HG02870 (cell line): Measurements from ENCODE around the gene TMF1.

Experiments used
- ATAC-seq: cut with Tn5 transposase; IDR thresholded peaks from one replicate; pipeline ENCODE4 v1.9.1; 2021; ENCODE audit warnings: mild to moderate bottlenecking, moderate library complexity; ENCODE audit not compliant: unreplicated experiment

Gene TMF1, protein sequence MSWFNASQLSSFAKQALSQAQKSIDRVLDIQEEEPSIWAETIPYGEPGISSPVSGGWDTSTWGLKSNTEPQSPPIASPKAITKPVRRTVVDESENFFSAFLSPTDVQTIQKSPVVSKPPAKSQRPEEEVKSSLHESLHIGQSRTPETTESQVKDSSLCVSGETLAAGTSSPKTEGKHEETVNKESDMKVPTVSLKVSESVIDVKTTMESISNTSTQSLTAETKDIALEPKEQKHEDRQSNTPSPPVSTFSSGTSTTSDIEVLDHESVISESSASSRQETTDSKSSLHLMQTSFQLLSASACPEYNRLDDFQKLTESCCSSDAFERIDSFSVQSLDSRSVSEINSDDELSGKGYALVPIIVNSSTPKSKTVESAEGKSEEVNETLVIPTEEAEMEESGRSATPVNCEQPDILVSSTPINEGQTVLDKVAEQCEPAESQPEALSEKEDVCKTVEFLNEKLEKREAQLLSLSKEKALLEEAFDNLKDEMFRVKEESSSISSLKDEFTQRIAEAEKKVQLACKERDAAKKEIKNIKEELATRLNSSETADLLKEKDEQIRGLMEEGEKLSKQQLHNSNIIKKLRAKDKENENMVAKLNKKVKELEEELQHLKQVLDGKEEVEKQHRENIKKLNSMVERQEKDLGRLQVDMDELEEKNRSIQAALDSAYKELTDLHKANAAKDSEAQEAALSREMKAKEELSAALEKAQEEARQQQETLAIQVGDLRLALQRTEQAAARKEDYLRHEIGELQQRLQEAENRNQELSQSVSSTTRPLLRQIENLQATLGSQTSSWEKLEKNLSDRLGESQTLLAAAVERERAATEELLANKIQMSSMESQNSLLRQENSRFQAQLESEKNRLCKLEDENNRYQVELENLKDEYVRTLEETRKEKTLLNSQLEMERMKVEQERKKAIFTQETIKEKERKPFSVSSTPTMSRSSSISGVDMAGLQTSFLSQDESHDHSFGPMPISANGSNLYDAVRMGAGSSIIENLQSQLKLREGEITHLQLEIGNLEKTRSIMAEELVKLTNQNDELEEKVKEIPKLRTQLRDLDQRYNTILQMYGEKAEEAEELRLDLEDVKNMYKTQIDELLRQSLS

DNA sequence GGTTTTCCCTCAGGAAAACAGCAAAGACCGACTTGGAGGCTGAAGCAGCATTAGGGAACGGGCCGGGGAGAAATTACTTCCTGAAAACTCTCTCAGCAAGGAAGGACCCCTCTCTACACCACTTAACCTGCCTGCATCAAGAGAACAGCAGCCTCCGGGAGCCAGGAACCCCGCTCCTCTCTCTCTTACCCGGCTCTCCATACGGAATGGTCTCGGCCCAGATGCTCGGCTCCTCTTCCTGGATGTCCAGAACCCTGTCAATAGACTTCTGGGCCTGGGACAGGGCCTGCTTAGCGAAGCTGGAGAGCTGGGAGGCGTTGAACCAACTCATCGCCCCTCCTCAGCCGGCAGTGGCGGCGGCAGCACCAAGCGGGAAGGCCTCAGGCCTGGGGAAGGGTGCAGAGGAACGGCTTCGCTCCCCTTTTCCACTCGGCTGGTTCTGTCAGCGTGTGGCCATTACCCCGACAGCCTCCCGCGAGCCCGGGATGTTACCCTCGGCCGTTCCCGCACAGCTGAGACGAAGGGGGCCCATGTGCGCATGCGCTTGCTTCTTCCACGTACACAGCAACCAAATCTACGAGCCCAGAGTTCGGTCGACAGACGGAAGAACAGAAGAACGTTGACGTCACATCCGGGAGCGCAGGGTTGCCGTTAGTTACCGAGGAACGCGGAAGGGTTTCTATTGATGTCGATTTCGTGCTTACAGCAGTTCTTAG lies at the start of gene TMF1:
Gene TMF1, minus strand, starts transcription at position 578 of the 716 bp plus-strand sequence. Its CDS starts 247 bp downstream, at position 331.
- ATAC-seq: peak; percentile 96

DNA sequence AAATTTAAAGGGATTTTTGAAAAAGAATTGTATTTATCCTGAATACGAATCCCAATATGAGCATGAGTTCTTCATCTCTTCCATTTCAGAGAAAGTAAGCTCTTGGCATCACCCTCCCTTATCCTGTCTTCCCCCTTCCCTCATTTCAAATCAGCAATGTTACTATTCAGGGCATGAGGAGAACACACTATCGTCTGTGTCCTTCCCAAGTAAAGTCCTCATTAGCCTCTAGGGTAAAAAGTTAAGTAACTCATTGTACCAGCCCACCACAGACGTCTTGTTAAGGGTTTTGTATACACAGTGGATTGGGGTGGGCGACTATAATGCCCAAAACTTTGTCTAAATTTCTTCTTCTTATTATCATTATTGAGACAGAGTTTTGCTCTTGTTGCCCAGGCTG lies 47.4 kb upstream of the TMF1 start:
- no peak for ATAC-seq

DNA sequence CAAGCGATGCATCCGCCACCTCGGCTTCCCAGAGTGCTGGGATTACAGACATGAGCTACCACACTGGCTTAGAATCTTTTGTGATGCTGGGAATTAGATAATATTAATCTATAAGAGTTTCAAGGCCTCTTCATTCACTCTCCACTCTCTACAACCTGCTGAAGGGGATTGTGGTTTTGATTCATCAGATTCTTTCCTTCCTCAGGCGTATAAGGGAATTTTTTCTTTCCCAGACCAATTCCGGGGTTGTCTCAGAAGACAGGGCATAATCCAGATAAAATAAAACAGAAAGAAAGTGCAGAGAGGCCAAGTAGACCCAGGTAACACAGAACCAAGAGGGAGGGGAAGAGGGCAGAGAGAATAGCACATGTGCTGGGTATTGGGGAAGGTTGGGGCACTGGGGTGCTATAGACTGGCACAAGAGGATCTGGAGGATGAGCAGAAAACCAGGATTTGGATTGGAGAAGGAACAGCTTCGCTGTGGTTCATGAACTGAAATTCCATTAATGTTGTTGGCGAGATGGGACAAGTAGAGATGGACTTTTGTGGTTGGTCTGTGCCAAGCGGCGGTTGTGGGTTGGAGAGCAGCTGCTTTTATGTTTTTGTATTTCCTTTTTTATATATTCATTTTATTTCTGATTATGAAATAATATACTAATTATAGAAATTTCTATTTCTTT lies 45.4 kb upstream of the TMF1 start:
- ATAC-seq: no peak

DNA sequence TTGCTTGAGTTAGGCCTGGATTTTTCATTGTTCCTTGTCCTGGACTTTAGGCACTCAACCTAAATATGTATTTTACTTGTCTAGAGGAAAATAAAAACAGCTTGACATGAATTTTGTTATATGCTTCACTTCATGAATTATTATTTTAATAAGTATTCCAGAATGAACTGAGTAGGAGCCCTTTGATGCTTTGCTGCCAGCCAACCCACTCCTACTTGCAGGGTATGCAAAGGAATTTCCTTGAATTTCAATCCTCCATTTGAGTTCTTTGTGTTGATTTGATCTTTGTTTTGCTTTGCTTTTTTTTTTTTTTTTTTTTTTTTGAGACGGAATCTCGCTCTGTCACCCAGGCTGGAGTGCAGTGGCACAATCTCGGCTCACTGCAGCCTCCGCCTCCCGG lies 44.2 kb upstream of the TMF1 start:
- ATAC-seq: no peak

DNA sequence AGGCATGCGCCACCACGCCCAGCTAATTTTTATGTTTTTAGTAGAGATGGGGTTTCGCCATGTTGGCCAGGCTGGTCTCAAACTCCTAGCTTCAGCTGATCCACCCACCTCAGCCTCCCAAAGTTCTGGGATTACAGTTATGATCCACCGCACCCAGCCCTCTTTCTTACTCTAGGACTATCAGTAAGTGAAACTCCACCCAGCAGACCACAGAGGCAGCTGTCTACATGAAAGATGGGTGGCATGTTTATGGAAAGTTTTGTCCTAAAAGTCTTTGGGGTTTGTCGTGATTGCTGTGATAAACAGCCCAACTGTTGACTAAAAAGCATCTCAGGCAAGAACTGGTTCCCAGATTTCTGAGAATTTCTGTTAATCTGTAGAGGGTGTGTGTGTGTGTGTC lies 43.5 kb upstream of the TMF1 start:
- ATAC-seq: no peak

DNA sequence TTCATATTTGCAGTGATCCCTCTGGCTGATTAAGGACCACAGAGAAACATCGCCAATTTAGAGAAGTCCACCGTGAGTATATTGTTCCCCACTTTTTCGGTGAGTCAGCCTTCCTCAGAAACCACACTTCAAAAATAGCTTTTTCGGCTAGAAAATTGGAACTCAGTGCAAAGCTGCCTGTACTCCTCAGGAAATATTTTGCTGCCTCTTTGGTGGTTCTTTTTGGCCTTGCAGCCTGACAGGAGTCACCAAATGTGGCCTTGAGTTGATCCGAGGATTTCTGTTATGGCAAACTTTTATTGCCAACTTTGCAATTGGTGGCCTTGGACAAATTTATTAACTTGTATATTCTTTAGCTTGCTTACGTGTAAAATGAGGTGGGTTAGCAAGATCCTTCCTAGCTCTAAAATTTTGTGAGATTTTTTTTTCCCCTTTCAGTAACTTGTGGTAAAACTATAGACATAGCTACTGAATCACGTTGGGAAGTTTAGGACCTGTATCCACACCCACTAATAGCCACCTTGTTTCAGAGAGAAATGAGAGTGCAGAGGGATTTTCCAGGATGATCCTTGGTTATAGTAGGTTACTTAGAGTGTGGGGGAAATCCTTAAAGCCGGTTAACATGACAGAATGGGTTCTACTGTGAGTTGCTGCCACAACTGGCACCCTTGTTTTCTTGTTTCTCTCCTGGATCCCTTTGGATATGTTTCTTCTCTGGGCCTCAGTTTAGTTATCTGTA lies 42.5 kb upstream of the TMF1 start:
- no peak for ATAC-seq

DNA sequence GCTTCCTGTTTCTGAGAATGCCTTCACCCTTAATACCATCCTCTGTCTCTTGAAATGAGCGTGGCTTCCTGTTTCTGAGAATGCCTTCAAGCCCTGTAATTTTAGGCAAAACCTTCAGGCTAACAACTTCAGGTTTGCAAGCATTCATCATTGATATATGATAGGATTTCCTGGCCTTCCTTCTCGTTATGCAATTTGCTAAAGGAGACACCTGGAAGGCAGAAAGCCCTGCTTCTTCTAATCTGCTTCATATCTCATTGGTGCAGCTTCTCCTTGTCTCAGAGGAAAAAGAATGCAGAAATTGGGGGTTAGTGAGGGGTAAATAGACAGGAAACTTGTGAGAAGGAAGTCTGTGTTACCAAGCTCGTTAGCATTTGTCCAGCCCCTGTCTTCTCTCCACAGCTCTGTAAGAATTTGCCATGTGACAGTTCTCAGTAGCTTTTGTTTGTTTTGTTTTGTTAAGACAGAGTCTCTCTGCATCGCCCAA lies 39.9 kb upstream of the TMF1 start:
- peak; percentile 67 for ATAC-seq

DNA sequence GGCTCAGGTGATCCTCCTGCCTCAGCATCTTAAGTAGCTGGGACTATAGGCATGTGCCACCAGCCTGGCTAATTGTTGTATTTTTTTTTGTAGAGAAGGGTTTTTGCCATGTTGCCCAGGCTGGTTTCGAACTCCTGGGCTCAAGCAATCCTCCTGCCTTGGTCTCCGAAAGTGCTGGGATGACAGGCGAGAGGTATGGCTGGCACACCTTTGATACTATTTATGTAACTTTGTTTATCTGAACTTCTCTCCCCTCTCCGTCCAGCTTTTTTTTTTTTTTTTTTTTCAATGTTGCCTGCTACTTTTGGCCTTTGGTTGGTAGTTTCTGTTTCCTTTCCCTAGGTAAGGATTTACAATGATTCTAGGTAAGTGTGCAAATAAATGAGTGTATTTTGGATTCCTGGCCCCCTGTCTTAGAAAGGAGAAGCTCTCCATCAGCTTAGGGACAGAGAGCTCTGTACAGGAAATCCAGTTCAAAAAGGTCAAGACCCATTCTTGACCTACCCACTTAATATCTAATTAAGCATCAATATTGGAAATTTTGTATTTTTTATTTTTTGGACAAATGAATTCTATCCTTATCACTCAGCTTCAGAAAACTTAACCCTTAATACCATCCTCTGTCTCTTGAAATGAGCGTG lies 39.4 kb upstream of the TMF1 start:
- ATAC-seq: no peak

DNA sequence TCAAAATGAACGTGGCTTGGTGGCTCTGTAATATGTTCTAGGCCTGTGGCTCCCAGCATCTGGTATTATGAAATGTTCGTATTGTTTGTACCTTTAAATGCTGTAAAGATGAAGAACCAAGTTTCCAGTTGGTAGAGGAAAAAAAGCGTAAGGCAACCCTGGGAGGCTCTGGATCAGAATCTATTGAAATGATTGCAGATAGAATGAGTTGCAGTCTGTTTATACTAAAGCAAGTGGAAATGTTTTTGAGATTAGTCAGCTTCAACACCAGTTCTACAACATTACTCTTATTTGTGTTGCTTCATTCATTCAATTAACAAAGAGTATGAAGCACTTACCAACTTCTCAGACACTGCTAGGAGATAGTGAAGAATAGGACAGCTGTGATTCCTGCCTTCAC lies 37.9 kb upstream of the TMF1 start:
- no peak for ATAC-seq

DNA sequence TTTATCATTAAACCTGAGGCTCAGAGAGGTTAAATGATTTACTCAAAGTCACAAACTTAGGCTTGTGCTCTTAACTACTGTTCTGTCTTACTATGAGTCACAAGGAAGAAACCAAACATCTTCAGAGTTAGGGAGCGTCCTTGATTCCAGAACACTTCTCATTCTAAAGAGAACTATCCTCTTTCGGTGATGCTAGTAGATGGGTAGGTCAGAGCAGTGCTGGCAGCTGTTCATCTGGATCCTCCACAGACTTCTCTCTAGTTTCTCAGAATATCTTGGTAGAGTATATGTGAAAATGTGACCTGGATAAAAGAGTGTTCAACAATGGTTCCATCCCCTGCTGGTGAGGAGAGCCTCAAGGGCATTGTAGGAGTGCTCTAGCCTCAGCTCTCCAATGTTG lies 35.9 kb upstream of the TMF1 start:
- peak; percentile 30 for ATAC-seq

DNA sequence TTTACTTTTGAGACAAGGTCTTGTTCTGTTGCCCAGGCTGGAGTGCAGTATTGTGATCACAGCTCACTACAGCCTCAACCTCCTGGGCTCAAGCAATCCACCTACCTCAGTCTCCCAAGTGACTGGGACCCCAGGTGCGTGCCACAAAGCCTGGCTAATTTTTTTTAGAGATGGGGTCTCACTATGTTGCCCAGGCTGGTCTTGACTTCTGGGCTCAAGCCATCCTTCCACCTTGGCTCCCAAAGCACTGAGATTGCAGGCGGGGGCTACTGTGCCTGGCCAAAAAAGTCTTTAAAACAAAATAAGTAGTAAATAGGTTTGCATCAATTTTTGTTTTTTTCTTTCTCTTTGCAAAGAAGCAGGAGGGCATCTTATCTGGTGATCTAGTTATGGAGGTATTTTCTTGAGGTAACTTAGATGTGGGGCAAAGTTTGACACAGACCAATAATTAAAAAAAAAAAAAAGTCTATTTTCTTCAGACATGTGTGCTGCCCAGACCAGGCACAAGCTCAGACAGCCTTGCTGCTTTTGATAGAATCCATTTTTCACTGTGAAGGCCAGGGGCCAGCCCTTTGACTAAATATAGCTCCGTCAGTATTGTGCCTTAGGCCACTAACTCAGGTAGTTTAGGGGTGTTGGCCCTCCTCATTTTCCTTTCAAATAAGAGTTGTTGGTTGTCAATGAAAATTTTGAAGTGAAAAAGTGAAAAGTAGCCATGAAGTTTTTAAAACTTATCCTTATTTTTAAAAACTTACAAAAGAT lies 35.1 kb upstream of the TMF1 start:
- ATAC-seq: no peak

DNA sequence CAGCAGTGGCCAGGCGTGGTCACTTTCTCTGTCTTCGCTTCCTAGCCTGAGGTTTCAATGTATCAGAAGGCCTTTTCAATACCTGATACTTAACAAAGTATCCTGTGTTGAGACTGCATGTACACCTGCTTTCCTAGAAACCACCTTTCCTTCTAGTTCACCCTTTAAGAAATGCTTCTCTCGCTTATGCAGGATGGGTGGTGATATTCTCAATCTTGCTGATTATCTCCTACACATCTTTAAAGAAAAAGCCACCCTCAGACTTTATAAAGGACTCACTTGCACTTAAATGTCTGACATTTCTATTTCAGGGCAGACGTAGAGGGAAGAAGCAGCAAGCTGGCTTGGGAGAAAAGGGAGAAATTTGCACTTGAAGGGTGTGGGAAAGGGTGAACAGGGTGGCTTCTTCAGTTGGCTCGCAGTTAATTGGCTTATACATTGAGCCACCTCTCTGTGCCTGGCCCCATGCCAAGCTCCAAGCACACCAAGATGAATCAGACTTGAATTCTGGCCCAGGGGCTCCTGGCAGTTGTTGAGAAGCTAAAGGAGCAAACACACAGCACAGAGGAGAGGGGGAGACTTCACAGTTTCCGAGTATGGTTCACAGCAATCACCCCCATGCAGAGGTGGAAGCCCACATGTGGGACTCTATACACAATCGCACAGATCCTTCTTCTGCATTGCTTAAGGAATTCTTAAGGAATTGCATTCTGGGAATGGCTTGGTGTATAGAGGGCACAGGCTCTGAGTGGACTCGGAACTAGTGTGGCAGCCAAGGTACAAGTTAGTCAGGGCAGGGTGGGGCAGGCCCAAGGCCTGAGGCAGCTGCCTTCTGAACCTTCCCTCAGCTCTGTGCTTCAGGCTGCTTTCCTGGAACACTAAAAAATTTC lies 33.9 kb upstream of the TMF1 start:
- ATAC-seq: no peak

DNA sequence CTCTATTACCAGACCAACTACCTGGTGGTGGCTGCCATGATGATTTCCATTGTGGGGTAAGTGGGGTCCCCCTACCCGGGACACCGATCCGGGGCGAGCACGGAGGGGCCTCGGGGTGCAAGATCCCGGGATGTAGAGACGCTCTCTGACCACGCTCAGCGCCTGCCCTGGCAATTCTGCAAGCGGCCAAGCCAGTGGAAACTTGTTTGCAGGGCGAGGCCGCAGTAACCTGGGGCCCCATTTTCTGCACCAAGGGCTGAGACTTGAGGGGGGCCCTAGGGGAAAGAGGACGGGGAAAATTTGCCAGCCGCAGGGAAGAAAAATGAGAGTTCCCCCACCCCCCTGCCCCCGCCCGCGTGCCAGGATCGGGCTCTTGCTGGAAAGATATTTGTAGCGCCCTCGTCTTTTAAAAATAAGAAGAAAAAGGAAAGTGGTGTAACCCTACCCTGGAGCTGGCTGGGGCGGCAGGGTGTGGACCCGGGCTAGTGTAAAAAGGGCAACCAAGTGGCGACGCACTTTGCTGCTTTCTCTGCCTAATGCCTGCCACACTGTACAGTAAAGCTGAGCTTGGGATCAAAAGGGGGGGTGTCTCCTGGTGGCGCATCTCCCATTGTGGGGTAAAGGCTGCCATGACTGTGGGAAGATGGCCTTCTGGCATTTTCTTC lies 33.2 kb upstream of the TMF1 start:
- no peak for ATAC-seq

DNA sequence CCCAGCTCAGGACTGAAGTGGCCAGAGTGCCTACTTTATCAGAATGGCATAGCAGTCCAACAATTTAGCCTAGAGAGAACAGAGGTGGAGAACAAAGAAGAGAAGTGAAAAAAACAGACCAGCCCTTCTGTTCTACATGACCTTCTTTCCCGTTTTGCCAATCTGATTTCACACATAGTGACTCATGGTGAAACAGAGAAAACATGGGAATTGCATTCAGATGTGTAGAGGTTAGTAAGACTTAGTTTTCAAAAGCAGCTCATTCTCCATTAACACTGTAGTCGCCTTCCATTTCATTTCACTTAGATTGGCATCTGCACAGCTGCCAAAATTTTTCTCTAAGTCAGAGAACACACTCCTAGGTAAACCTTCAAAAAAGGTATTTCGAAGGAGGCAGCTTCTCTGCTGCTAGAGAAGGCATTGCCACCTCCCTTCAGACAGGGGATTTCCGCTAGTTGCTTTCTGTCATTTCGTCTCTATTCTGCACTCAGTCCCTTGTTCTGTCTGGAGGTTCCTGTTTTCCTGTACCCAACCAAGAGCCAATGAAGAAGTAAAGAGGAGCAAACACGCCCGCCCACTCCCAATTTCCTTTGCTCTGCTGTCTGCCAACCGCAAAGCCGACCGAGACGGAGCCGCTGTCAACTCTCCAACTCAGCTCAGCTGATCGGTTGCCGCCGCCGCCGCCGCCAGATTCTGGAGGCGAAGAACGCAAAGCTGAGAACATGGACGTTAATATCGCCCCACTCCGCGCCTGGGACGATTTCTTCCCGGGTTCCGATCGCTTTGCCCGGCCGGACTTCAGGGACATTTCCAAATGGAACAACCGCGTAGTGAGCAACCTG lies 32.4 kb upstream of the TMF1 start, which contains the start of gene ARL6IP5:
Gene ARL6IP5, plus strand, starts transcription at position 612 of the 842 bp plus-strand sequence. Its CDS starts 111 bp downstream, at position 723.
- ATAC-seq: peak; percentile 45

DNA sequence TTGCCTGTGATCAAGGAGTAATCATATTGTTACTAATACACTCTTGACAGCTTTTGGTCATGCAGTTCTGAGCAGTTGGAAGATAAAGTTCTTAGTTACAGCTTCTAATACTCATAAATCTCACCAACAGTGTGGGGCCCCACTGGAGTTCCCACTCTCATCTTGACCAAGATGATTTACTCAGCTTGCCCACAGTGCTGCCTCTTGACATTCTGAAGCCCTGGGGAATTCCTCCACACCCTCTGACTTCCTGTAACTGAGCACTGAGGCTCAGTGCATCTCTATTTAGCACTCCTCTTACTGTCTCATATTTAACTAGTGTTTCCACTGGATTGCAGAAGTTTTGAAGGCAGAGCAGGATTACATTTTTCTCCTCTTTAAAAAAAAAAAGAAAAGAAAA lies 30.7 kb upstream of the TMF1 start:
- ATAC-seq: peak; percentile 58

DNA sequence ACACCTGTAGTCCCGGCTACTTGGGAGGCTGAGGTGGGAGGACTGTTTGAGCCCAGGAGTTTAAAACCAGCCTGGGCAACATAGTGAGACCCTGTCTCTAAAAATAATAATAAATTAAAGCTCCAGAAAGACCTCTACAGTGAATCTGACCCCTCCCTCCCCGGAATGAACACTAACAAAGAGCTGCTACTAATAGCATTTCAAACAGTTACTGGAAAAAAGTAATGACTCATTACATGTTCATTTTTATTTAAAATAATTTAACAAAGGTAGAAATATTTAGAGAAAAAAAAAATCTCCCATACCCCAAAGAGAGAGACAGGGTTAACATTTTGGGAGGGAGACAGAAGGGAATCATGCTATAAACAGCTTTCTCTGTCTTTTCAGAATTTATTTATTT lies 30.2 kb upstream of the TMF1 start:
- ATAC-seq: no peak
